ENCODE results near the gene TNFSF12. TPM values are rescaled to one million over a fixed set of nuclear protein-coding genes. Genes with fewer than 3 reads are reported as not detected.

TNFSF12 gene
- polyA plus RNA-seq, 1 experiment: 27.1 TPM

- CTCF ChIA-PET: interaction anchor here (1.0 to 3.2 kb wide), 3 partner anchors 12 to 99 kb away, joined by 3 to 13 read pairs (median 8); partner anchors contain the start of gene TMEM256
- H3K4me3 ChIP-seq (ENCODE audit: low read depth, low read length): no peak overlapping the region
- no peaks in the 10 kb centered on the region for H3K9me3 ChIP-seq (ENCODE audit: control insufficient read depth, insufficient read depth, low read length)
- POLR2A ChIA-PET: no interaction called here
- peak; percentile 26; the same call in 1 of the 2 replicates for TF ChIP-seq CTCF (IDR thresholded peaks at IDR 0.05; ENCODE audit: low read depth, low read length)
- DNase-seq (ENCODE audit: low read depth, low spot score): no peak
- H3K27ac ChIP-seq (ENCODE audit: low read depth, low read length): no peak overlapping the region
- no peaks in the 10 kb centered on the region for H3K27me3 ChIP-seq (ENCODE audit: control insufficient read depth, insufficient read depth, low read length)
Measured at GRCh38 chr17:7502987-7503386, 45.9 kb upstream of the TNFSF12 start.

- no peaks in the 10 kb centered on the region for H3K27me3 ChIP-seq (ENCODE audit: control insufficient read depth, insufficient read depth, low read length)
- TF ChIP-seq CTCF (IDR thresholded peaks at IDR 0.05; ENCODE audit: low read depth, low read length): no peak
- no peaks in the 10 kb centered on the region for H3K9me3 ChIP-seq (ENCODE audit: control insufficient read depth, insufficient read depth, low read length)
- DNase-seq (ENCODE audit: low read depth, low spot score): no peak
- H3K27ac ChIP-seq (ENCODE audit: low read depth, low read length): no peak overlapping the region
- ChIA-PET POLR2A (no interaction called here), CTCF (interaction anchor here (0.6 to 3.2 kb wide), 2 partner anchors 11 to 30 kb away, joined by 9 to 13 read pairs; no protein-coding TSS in a partner anchor)
- H3K4me3 ChIP-seq (ENCODE audit: low read depth, low read length): no peak overlapping the region
Measured at GRCh38 chr17:7503521-7503920, 45.3 kb upstream of the TNFSF12 start.

- TF ChIP-seq CTCF (IDR thresholded peaks at IDR 0.05; ENCODE audit: low read depth, low read length): no peak
- ChIA-PET CTCF (interaction anchor here (0.9 to 1.8 kb wide), 3 partner anchors 10 to 53 kb away, joined by 3 to 4 read pairs (median 4); no protein-coding TSS in a partner anchor), POLR2A (interaction anchor here (1.0 kb wide), 1 partner anchor 9 kb away, joined by 7 read pairs; no protein-coding TSS in a partner anchor)
- Histone ChIP-seq H3K4me3 (ENCODE audit: low read depth, low read length) (no peak overlapping the region), H3K9me3 (ENCODE audit: control insufficient read depth, insufficient read depth, low read length) (no peaks in the 10 kb centered on the region), H3K27ac (ENCODE audit: low read depth, low read length) (no peak overlapping the region), H3K27me3 (ENCODE audit: control insufficient read depth, insufficient read depth, low read length) (no peaks in the 10 kb centered on the region)
- DNase-seq (ENCODE audit: low read depth, low spot score): no peak
Measured at GRCh38 chr17:7508145-7508544, 40.7 kb upstream of the TNFSF12 start.

- no peak for DNase-seq (ENCODE audit: low read depth, low spot score)
- no peak for TF ChIP-seq CTCF (IDR thresholded peaks at IDR 0.05; ENCODE audit: low read depth, low read length)
- H3K9me3 ChIP-seq (ENCODE audit: control insufficient read depth, insufficient read depth, low read length): no peaks in the 10 kb centered on the region
- H3K27ac ChIP-seq (ENCODE audit: low read depth, low read length): no peak overlapping the region
- ChIA-PET POLR2A (interaction anchor here (1.0 kb wide), 1 partner anchor 10 kb away, joined by 7 read pairs; no protein-coding TSS in a partner anchor), CTCF (interaction anchor here (1.0 to 1.8 kb wide), 3 partner anchors 52 kb away, joined by 4 to 7 read pairs (median 4); partner anchors contain the start of gene SENP3)
- no peaks in the 10 kb centered on the region for H3K27me3 ChIP-seq (ENCODE audit: control insufficient read depth, insufficient read depth, low read length)
- no peak overlapping the region for H3K4me3 ChIP-seq (ENCODE audit: low read depth, low read length)
Measured at GRCh38 chr17:7508846-7509245, 40.0 kb upstream of the TNFSF12 start.

GRCh38 chr17:7509937-7510336 is 38.9 kb upstream of the TNFSF12 start:
- H3K9me3 ChIP-seq (ENCODE audit: control insufficient read depth, insufficient read depth, low read length): no peaks in the 10 kb centered on the region
- no peak overlapping the region for H3K4me3 ChIP-seq (ENCODE audit: low read depth, low read length)
- ChIA-PET POLR2A (no interaction called here), CTCF (interaction anchor here (1.0 kb wide), 1 partner anchor 51 kb away, joined by 7 read pairs; the partner anchor contains the start of gene SENP3)
- TF ChIP-seq CTCF (IDR thresholded peaks at IDR 0.05; ENCODE audit: low read depth, low read length): no peak
- no peak for DNase-seq (ENCODE audit: low read depth, low spot score)
- no peaks in the 10 kb centered on the region for H3K27me3 ChIP-seq (ENCODE audit: control insufficient read depth, insufficient read depth, low read length)
- H3K27ac ChIP-seq (ENCODE audit: low read depth, low read length): no peak overlapping the region
